Measurements from ENCODE around the gene KATNA1.
A peak's percentile ranks its signal among the peaks of the same experiment; 100 is the strongest.

KATNA1 gene

GRCh38 chr6:149600508-149600907, 48.0 kb downstream of the KATNA1 start:
- no peak for DNase-seq

GRCh38 chr6:149593408-149593807, 55.1 kb downstream of the KATNA1 start:
- no peak for DNase-seq

GRCh38 chr6:149592983-149593382, 55.5 kb downstream of the KATNA1 start:
- no peak for DNase-seq

- DNase-seq, result no peak
Measured at GRCh38 chr6:149586149-149586548, 62.4 kb downstream of the KATNA1 start.

- no peak for DNase-seq
Measured at GRCh38 chr6:149581349-149581748, 67.2 kb downstream of the KATNA1 start.

DNA sequence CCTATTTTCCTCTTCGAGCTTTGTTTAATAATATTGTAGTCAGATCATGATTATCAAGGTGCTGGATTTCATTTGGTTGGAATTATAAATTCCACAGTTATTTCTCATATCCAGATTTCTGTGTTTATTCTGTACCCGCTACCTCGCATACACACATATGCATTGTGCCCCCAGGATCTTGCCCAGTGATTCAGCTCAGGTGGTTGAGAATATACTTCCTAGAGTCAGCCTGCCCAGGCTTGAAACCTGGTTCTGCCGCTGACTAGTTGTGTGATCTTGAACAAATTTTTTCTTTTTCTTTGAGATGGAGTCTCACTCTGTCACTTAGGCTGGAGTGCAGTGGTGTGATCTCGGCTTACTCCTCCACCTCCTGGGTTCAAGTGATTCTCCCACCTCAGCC, 67.6 kb downstream of the KATNA1 start:
- DNase-seq, result no peak

DNA sequence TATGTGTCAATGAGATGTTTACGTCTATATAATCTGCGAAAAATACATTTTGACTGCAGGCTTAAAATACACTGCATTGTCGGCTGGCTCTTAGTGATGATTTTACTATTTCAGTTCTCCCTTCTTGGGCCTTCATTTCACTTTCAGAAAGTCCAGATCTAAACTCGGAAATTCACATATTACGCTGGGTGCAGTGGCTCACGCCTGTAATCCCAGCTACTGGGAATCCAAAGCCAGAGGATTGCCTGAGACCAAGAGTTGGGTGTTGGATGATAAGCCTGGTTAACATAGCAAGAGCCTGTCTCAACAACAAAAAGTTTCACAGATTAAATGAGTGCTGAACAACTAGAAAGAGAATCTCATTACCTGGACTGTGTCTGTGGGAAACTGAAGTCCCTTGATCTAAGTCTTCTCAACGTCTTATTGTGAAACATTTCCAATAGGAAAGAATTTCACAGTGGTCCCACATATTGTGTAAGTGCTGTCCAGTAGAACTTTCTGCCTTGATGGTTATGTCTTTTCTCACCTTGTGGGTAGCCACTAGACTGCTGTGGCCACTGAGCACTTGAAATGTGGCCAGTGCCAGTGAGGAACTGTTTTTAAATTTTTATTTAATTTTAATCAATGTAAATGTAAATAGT, 80.4 kb downstream of the KATNA1 start:
- no peak for DNase-seq

DNA sequence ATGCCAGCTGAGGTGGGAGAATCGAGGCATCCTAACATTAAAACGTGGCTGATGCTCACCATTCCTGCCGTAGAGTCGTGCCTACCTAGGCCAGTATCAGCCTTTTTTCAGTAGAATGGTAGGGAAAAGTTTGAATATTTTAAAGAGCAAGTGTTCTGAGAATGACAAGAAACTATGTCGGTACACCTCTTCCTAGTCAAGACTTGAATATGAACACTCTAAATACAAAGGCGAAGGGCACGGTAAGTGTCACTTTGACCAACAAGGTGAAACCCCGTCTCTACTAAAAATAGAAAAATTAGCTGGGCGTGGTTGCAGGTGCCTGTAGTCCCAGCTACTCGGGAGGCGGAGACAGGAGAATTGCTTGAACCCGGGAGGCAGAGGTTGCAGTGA, 81.3 kb downstream of the KATNA1 start:
- no peak for DNase-seq

DNA sequence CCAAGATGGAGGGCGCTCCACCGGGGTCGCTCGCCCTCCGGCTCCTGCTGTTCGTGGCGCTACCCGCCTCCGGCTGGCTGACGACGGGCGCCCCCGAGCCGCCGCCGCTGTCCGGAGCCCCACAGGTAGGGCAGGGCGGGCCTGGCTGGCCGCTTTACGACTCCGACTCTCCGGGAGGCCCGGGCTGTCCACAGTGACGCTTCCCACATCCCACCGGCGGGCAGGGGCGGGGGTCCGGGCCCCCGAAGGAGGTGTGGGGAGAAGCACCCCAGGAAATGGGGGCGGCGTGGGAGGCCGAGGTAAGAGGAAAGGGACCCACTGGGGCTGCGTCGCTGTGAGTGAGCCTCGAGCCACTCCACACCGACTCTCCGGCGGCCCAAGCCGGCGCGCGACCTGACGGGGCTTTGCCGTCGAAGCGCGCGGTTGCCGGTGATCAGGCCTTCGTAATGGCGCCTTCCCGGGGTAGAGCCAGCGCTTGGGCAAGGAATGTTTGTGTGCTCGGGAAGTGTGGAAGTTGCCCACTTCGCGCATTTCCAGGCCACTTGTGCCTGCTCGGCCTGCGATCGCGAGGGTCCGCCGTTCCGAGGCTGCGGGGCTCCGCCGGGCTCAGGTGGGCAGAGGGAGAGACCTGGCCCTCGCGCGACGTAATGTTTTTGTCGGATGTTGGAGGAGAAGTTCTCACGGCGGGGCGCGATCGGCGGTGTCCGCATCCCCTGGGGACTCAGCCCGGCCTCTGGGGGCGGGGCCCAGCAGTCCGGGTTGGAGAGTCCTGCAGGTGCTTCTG, 81.9 kb downstream of the KATNA1 start:
- DNase-seq, result peak; percentile 31

GRCh38 chr6:149565527-149566409, 82.7 kb downstream of the KATNA1 start, which contains the start of gene GINM1:
TSS of gene GINM1 (plus strand) at chr6:149566375. CDS start at chr6:149566415, 40 bp downstream.
- DNase-seq, result peak; percentile 63

- no peak for DNase-seq
Measured at GRCh38 chr6:149563928-149564325, 84.6 kb downstream of the KATNA1 start.

DNA sequence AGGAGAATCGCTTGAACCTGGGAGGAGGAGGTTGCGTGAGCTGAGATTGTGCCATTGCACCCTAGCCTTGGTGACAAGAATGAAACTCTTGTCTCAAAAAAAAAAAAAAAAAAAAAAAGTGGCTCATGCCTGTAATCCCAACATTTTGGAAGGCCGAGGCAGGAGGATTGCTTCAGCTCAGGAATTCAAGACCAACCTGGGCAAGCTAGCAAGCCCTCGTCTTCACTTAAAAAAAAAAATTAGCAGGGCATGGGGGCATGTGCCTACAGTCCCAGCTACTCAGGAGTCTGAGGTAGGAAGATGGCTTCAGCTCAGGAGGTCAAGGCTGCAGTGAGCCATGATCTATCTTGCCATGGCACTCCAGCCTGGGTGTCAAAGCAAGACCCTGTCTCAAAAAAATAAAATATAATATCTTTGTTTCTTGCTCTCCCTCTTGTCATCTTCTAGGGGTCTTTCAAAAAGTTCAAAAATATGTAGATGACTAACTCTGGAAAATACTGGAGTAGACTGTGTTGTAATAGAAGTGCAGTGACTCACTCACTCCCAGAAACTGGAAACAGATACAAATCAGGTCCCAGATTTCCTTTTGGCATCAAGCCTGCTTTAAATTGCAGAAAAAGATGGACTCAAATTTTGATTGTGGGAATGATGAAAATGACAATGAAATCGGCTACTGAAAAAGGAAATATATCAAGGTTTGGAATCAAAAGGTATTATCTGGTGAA, 85.1 kb downstream of the KATNA1 start:
- no peak for DNase-seq

- DNase-seq, result no peak
Measured at GRCh38 chr6:149560736-149561135, 87.8 kb downstream of the KATNA1 start.

DNA sequence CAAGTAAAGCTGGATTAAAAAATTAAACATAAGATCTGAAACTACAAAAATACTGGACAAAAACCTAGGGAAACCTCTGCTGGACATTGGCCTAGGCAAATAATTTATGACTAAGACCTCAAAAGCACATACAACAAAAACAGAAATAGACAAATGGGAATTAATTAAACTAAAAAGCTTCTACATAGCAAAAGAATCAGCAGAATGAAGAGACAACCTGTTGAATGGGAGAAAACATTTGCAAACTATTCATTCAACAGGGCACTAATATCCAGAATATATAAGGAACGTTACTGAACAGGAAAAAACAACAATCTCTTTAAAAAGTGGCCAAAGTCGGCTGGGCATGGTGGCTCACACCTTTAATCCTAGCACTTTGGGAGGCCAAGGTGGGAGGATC, 89.1 kb downstream of the KATNA1 start:
- no peak for DNase-seq

GRCh38 chr6:149558029-149558428, 90.5 kb downstream of the KATNA1 start:
- no peak for DNase-seq

GRCh38 chr6:149551920-149552319, 96.6 kb downstream of the KATNA1 start:
- DNase-seq, result no peak

DNA sequence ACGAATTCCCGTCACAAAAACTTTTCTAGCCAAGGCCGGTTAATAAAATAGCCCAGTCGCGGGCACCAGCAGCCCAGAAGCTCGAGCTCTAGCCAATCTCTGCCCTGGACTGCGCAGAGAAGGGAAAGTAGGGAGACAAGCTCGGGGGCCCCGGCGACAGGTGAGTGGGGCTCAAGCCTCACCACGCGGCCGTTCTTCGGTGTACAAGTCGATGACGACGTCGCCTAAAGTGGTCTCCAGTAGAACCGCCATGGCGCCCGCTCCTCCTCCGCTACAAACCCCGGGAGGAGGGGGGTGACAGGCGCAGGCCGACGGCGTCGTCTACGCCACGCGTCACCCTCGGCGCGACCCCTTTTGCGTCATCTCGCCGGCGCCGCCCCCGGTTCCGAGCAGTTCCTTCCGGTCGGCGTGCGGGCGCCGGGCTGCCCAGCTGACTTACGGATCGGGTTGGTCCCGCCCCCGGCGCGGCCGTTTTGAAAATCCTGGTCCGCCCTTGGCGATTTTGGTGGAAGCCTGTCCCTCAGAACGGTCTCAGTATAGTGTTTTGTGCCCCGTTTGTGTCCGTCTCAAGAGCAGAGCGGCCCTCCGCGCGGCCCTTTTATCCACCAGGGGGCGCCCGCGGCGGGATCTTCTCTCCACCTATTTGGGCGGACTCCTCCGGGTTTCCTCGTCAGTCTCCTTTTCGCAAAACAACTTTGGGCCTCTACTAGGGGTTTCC, 102.6 kb downstream of the KATNA1 start, which contains the start of gene PPIL4:
TSS of gene PPIL4 (minus strand) at position 290 of the 718 bp plus-strand sequence. CDS start at position 252, 38 bp downstream.
- peak; percentile 98 for DNase-seq

DNA sequence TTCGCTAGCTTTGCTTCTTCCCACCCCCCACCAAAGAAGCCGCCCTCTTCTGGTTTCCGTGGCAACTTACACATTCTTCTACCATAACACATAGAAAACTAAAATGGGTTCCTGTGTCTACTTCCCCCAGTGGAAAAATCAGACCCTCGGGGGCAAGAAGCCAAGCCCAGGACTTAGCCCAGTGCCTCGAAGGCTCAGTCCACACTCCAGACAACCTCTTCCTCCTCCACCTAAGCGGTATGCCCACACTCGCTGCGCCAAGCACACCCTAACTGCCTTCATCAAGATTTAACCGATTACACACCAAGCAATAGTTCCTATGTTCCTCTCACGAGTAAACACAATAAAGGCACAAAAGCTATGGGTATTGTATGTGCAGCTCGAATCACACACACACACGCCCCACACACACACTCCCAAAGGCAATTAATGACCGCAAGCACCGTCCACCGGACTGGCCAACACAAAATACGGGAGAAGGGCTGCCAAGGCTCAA, 103.2 kb downstream of the KATNA1 start:
- no peak for DNase-seq
